ENCODE data around the gene ATP5PD. TPM values are rescaled to one million over a fixed set of nuclear protein-coding genes. Genes with fewer than 3 reads are reported as not detected.

Gene ATP5PD
- total and polyA plus RNA-seq, 2 of the 13 experiments (the other 11 are each of a cell fraction or from before 2014, with no cell fraction given), result 158 to 428 TPM

- TF ChIP-seq HNF4G (IDR thresholded peaks at IDR 0.05; ENCODE audit: borderline replicate concordance, low read depth, low read length), result 0 out of 2 replicates have a peak, but pooled peaks have one; percentile 9
- peak; percentile 67; the same call in 1 of the 2 replicates for TF ChIP-seq HNF4G (CRISPR knock-in tag; IDR thresholded peaks at IDR 0.05; ENCODE audit: borderline replicate concordance, low read depth)
- peak; percentile 70; the same call in 1 of the 2 replicates for TF ChIP-seq ZNF615 (CRISPR knock-in tag; IDR thresholded peaks at IDR 0.05; ENCODE audit: borderline replicate concordance)
- TF ChIP-seq AKNA (CRISPR knock-in tag; IDR thresholded peaks at IDR 0.05; ENCODE audit: borderline replicate concordance), result 0 out of 2 replicates have a peak, but pooled peaks have one; percentile 21
- TF ChIP-seq ZNF709 (CRISPR knock-in tag; IDR thresholded peaks at IDR 0.05), result peak; percentile 91; the same call in 1 of the 2 replicates
- peak; percentile 82 for TF ChIP-seq ARHGAP35 (CRISPR knock-in tag; IDR thresholded peaks at IDR 0.05; ENCODE audit: borderline replicate concordance)
- TF ChIP-seq SPEN (CRISPR knock-in tag; IDR thresholded peaks at IDR 0.05; ENCODE audit: low read depth), result peak; percentile 69; the same call in 1 of the 2 replicates
- TF ChIP-seq STAT5B (CRISPR knock-in tag; IDR thresholded peaks at IDR 0.05), result 0 out of 2 replicates have a peak, but pooled peaks have one; percentile 19
- peak; percentile 86; the same call in 1 of the 2 replicates for TF ChIP-seq ZNF564 (CRISPR knock-in tag; IDR thresholded peaks at IDR 0.05)
- 0 out of 2 replicates have a peak, but pooled peaks have one; percentile 2 for TF ChIP-seq ARID3A (IDR thresholded peaks at IDR 0.05; ENCODE audit: low read depth, low read length)
- peak; percentile 71 for TF ChIP-seq ZNF777 (CRISPR knock-in tag; IDR thresholded peaks at IDR 0.05)
- 0 out of 2 replicates have a peak, but pooled peaks have one; percentile 36 for TF ChIP-seq SNAPC4 (CRISPR knock-in tag; IDR thresholded peaks at IDR 0.05)
These were observed 12.4 kb downstream of the ATP5PD start (continued) for GRCh38 chr17:75034236-75034908.
